Stimulated activated CD8-positive, alpha-beta memory T cell treated with anti-CD3 and anti-CD28 coated beads, Interleukin-12 subunit alpha, Interleukin-12 subunit beta, amount 100 ng/mL, for 4 hours (primary cell): ENCODE measurements around the gene HAVCR1.

Experiments
- DNase-seq: peaks from one replicate; pipeline ENCODE4 v3.0.0-alpha.2; 2020; ENCODE audit warnings: low read depth

HAVCR1 gene

DNA sequence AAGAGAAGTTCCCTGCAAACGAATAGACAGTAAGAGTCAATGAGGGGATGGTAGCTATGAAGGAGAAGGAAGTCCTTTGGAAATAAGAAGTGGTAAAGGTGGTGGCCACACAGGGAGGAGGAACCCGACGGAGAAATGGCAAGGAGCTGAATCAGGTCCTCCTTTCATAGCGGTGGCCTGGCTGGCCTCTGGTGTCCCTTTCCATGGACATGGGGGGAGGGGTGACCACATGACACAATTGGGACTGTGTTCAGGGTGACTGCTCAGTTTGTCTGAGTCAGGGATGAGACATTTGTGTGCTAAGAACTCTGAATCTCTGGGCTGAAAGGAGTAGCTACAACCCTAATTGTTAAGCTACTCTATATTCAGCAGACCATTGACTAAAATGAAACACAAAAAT is 67.2 kb downstream of the HAVCR1 start:
- no peak for DNase-seq

DNA sequence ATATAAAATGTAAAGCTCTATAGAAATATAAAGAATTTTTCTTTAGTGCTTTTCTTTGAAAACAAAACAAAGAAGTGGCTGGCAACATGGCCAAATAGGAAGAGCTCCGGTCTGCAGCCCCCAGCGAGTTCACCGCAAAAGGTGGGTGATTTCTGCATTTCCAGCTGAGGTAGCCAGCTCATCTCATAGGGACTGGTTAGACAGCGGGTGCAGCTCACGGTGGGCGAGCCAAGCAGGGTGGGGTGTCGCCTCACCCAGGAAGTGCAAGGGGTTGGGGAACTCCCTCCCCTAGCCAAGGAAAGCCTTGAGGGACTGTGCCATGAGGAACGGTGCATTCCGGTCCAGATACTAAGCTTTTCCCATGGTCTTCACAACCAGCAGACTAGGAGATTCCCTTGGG is 74.9 kb downstream of the HAVCR1 start:
- DNase-seq = no peak

GRCh38 chr5:156981481-156981880 is 77.4 kb downstream of the HAVCR1 start:
- DNase-seq = no peak
